Neural cell (in vitro differentiated cells): Measurements from ENCODE around the gene MOGAT2. TPM values are rescaled to one million over a fixed set of nuclear protein-coding genes. Genes with fewer than 3 reads are reported as not detected.

ENCODE experiments used
- H2AFZ ChIP-seq: fragments of 200-600, 300-800 bp; sonication (generic), shearing (Covaris generic); 2 replicates; pipeline ENCODE4 v1.6.0; 2014; ENCODE audit warnings: low read depth, mild to moderate bottlenecking, antibody characterized with exemption, low read length, moderate library complexity
- H3F3A ChIP-seq: fragments of 200-600 bp; shearing (Covaris generic); 2 replicates; pipeline ENCODE4 v1.6.1; 2016; ENCODE audit warnings: mild to moderate bottlenecking, moderate library complexity, mixed read lengths, antibody characterized with exemption, low read length; ENCODE audit not compliant: insufficient read depth, poor library complexity, severe bottlenecking
- H3K27ac ChIP-seq: fragments of 200-600, 300-800 bp; sonication (generic), shearing (Covaris generic); 2 replicates; pipeline ENCODE4 v1.5.1; 2014; ENCODE audit warnings: mild to moderate bottlenecking, low read length, moderate library complexity
- H3K27me3 ChIP-seq: fragments of 300-800, 200-600 bp; sonication (generic), shearing (Covaris generic); 2 replicates; pipeline ENCODE4 v1.6.0; 2014; ENCODE audit warnings: mild to moderate bottlenecking, low read depth, low read length, moderate library complexity; ENCODE audit not compliant: insufficient read depth
- H3K36me3 ChIP-seq: fragments of 300-800, 200-600 bp; sonication (generic), shearing (Covaris generic); 2 replicates; pipeline ENCODE4 v1.5.1; 2014; ENCODE audit warnings: mild to moderate bottlenecking, antibody characterized with exemption, low read length, moderate library complexity; ENCODE audit not compliant: insufficient read depth
- H3K4me2 ChIP-seq: fragments of 300-800, 200-600 bp; sonication (generic), shearing (Covaris generic); 2 replicates; pipeline ENCODE4 v1.6.0; 2014; ENCODE audit warnings: mild to moderate bottlenecking, low read length
- H3K4me3 ChIP-seq: fragments of 300-800, 200-600 bp; sonication (generic), shearing (Covaris generic); 2 replicates; pipeline ENCODE4 v1.5.1; 2014; ENCODE audit warnings: mild to moderate bottlenecking, low read length, moderate library complexity
- H3K79me2 ChIP-seq: fragments of 200-600 bp; shearing (Covaris generic); replicated peaks from 2 replicates; pipeline ENCODE4 v1.6.0; 2014; ENCODE audit warnings: mild to moderate bottlenecking, low read length, moderate library complexity; ENCODE audit not compliant: insufficient read depth
- H3K9ac ChIP-seq: fragments of 300-800, 200-600 bp; sonication (generic), shearing (Covaris generic); 2 replicates; pipeline ENCODE4 v1.6.1; 2016; ENCODE audit warnings: mild to moderate bottlenecking, low read length, mixed read lengths
- H3K9me2 ChIP-seq: fragments of 200-600 bp; shearing (Covaris generic); 2 replicates; pipeline ENCODE4 v1.6.1; 2016; ENCODE audit warnings: mild to moderate bottlenecking, low read length, mixed read lengths; ENCODE audit not compliant: insufficient read depth
- H3K9me3 ChIP-seq: fragments of 200-600, 300-800 bp; sonication (generic), shearing (Covaris generic); 2 replicates; pipeline ENCODE4 v1.6.1; 2016; ENCODE audit warnings: mild to moderate bottlenecking, mixed run types, low read length, moderate library complexity, mixed read lengths
- H4K20me1 ChIP-seq: fragments of 200-600 bp; shearing (Covaris generic); 2 replicates; pipeline ENCODE4 v1.6.1; 2016; ENCODE audit warnings: mild to moderate bottlenecking, mixed run types; ENCODE audit not compliant: insufficient read depth
- CTCF ChIP-seq: fragments of 450-650 bp; IDR thresholded peaks from 2 replicates; pipeline ENCODE4 v1.5.1; 2014; ENCODE audit warnings: antibody characterized with exemption, mild to moderate bottlenecking, moderate library complexity; ENCODE audit not compliant: poor library complexity, severe bottlenecking
- EP300 ChIP-seq: fragments of 450-650 bp; conservative IDR thresholded peaks from 2 replicates; pipeline ENCODE4 v1.6.1; 2014; ENCODE audit warnings: antibody characterized with exemption, mild to moderate bottlenecking, moderate library complexity; ENCODE audit not compliant: poor library complexity, severe bottlenecking
- EZH2 ChIP-seq: fragments of 200-600, 300-800 bp; shearing (Covaris generic), sonication (generic); IDR thresholded peaks from 2 replicates; pipeline ENCODE4 v1.6.1; 2014; ENCODE audit warnings: antibody characterized with exemption, low read length, borderline replicate concordance, mild to moderate bottlenecking; ENCODE audit not compliant: insufficient read depth, poor library complexity, severe bottlenecking
- MXI1 ChIP-seq: fragments of 450-650 bp; conservative IDR thresholded peaks from 2 replicates; pipeline ENCODE4 v1.6.1; 2014; ENCODE audit warnings: antibody characterized with exemption, mild to moderate bottlenecking; ENCODE audit not compliant: poor library complexity, severe bottlenecking
- POLR2AphosphoS5 ChIP-seq: IDR thresholded peaks from 2 replicates; pipeline ENCODE4 v1.6.1; 2012
- RAD21 ChIP-seq: fragments of 450-650 bp; conservative IDR thresholded peaks from 2 replicates; pipeline ENCODE4 v1.6.1; 2014; ENCODE audit warnings: antibody characterized with exemption, mild to moderate bottlenecking, moderate library complexity
- REST ChIP-seq: IDR thresholded peaks from 2 replicates; pipeline ENCODE4 v1.6.1; 2012; ENCODE audit warnings: borderline replicate concordance
- SMC3 ChIP-seq: fragments of 450-650 bp; conservative IDR thresholded peaks from 2 replicates; pipeline ENCODE4 v1.6.1; 2014; ENCODE audit warnings: antibody characterized with exemption, mild to moderate bottlenecking, moderate library complexity; ENCODE audit not compliant: poor library complexity
- TAF1 ChIP-seq: IDR thresholded peaks from 2 replicates; pipeline ENCODE4 v1.6.1; 2012; ENCODE audit warnings: low read depth
- polyA minus RNA-seq: library from RNA; depleted of rRNA, polyadenylated mRNA; stranded (reverse); fragments of >200 nt; gene quantifications from 2 replicates; pipeline ENCODE4 v1.2.3, GENCODE V29; 2014
- polyA plus RNA-seq: library from polyadenylated mRNA; depleted of rRNA; stranded (reverse); fragments of >200 nt; gene quantifications from 2 replicates; pipeline ENCODE4 v1.2.3, GENCODE V29; 2014

The MOGAT2 gene
- polyA plus RNA-seq (not detected in 2 replicates), polyA minus RNA-seq (not detected in 2 replicates)

GRCh38 chr11:75717608-75718418, at the start of gene MOGAT2:
Gene MOGAT2, plus strand, starts transcription at chr11:75717838. Its CDS starts 51 bp downstream, at chr11:75717889.
- Histone ChIP-seq H3K9ac (no peak within 1 kb of the TSS), H3K36me3 (no peaks in the 10 kb centered on the region), H4K20me1 (no peaks in the 10 kb centered on the region), H3K4me3 (no peak within 1 kb of the TSS), H3K9me2 (no peaks in the 10 kb centered on the region), H3K27ac (no peak within 1 kb of the TSS), H3K79me2 (no peaks in the 10 kb centered on the region), H3K4me2 (no peak within 1 kb of the TSS), H3F3A (no peaks in the 10 kb centered on the region), H2AFZ (no peak within 1 kb of the TSS), H3K27me3 (no peaks in the 10 kb centered on the region), H3K9me3 (no peaks in the 10 kb centered on the region)
- TF ChIP-seq REST, result no peak
- no peak for TF ChIP-seq RAD21
- no peak for TF ChIP-seq TAF1

- no peaks in the 10 kb centered on the region for H4K20me1 ChIP-seq
- TF ChIP-seq POLR2AphosphoS5 (peak; percentile 92), RAD21 (peak; percentile 72), SMC3 (peak; percentile 68), MXI1 (no peak), EZH2 (no peak), REST (peak; percentile 52), EP300 (peak; percentile 54), CTCF (peak; percentile 57), TAF1 (peak; percentile 62)
- no peaks in the 10 kb centered on the region for H3K9me3 ChIP-seq
- H2AFZ ChIP-seq, result peak within 1 kb of the TSS; percentile 57
- H3K4me2 ChIP-seq, result peak within 1 kb of the TSS; percentile 81
- peak within 1 kb of the TSS; percentile 97 for H3K9ac ChIP-seq
- H3K4me3 ChIP-seq, result peak within 1 kb of the TSS; percentile 95
- H3K27me3 ChIP-seq, result no peaks in the 10 kb centered on the region
- peaks cover 57% of the 10 kb centered on the region for H3K79me2 ChIP-seq
- H3K27ac ChIP-seq, result peak within 1 kb of the TSS; percentile 98
- H3K36me3 ChIP-seq, result no peaks in the 10 kb centered on the region
- H3F3A ChIP-seq, result no peaks in the 10 kb centered on the region
- H3K9me2 ChIP-seq, result no peaks in the 10 kb centered on the region
These were observed 49.0 kb upstream of the MOGAT2 start, which contains the start of gene MAP6 for GRCh38 chr11:75668451-75669297. Gene MAP6, minus strand, starts transcription at chr11:75669038. Its CDS starts 669 bp downstream, at chr11:75668369.
